GM11168 (cell line): ENCODE measurements around the gene CATSPERZ.

Source experiments
- in situ Hi-C: fragments of 300-500 bp; cut with MboI; formaldehyde crosslinking; loops from one replicate; pipeline ENCODE4 v1.12.0; 2022; ENCODE audit warnings: low sequenced_read_pairs; ENCODE audit not compliant: unreplicated experiment

Gene CATSPERZ

DNA sequence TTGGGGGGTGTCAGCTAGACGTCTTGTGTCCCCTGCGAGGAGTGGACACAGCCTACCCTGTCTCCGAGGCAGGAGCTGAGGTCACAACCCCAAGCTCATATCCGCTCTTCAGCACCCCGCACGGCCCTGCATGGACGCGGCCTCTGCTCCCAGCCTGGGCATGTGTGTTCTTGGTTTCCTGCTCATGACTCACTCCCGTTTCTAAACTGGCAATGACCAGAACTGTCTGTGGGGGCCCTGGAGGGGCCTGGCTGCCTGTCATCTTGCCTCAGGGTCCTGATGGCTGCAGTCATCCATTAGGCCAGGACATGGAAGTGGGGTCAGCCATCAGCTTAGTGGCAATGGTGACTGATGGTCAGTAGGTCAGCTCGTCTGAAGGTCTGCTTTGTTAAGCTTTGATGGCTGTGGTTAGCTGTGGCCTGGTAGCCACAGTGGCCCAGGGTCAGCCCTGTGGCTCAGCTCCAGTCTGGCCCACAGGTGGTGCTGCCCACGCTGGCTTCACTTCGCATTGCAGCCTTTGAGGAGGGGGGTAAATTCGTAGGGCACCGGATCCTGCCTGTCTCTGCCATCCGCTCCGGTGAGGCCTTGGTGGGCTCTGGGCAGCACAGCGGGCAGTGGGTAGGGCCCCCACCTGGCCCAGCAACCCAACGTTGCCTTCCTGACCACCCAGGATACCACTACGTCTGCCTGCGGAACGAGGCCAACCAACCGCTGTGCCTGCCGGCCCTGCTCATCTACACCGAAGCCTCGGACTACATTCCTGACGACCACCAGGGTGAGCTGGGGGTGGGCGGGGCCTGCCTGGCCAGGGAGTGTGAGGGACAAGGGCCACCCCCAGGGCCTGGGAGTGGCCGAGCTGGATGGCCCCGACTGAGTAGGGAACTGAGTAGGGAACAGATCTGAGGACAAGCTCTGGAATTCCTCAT lies 36.9 kb upstream of the CATSPERZ start:
- in situ Hi-C loops, result no loop called here

DNA sequence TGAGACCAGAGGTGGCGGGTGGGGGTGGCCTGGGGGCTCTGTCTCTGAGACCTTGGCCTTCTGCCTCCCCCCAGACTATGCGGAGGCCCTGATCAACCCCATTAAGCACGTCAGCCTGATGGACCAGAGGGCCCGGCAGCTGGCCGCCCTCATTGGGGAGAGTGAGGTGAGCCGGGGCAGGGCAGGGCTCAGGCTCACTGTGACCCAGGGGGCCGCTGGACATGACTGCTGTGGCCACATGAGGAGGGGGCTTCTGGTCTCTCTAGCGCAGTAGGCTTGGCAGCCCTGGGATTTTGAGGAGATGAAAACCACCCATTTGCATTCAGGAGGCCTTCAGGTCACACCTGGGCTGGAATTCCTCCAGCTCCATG lies 36.2 kb upstream of the CATSPERZ start:
- in situ Hi-C loops, result no loop called here

DNA sequence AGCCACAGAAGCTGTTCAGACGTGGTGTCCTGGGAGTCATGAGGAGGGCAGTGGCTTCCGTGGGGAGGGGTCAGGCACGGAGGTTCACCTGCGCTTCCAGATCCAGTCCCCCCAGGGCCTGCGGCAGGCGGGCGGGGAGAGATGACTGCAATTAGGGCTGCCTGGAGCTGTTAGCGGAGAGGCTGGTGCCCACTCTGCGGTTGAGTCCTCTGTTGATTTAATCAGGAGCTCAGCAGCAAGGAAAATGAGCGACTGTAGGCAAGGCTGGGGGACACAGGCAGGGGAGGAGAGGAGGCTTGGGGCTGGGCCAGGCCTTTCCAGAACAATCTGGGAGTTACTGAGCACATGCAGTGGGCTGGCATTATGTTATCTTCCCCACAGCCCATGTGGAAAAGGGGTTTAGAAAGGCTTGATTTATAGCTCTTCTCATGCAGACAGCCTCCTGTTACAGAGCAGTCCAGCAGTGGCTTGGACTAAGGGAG lies 35.7 kb upstream of the CATSPERZ start:
- in situ Hi-C loops, result no loop called here

DNA sequence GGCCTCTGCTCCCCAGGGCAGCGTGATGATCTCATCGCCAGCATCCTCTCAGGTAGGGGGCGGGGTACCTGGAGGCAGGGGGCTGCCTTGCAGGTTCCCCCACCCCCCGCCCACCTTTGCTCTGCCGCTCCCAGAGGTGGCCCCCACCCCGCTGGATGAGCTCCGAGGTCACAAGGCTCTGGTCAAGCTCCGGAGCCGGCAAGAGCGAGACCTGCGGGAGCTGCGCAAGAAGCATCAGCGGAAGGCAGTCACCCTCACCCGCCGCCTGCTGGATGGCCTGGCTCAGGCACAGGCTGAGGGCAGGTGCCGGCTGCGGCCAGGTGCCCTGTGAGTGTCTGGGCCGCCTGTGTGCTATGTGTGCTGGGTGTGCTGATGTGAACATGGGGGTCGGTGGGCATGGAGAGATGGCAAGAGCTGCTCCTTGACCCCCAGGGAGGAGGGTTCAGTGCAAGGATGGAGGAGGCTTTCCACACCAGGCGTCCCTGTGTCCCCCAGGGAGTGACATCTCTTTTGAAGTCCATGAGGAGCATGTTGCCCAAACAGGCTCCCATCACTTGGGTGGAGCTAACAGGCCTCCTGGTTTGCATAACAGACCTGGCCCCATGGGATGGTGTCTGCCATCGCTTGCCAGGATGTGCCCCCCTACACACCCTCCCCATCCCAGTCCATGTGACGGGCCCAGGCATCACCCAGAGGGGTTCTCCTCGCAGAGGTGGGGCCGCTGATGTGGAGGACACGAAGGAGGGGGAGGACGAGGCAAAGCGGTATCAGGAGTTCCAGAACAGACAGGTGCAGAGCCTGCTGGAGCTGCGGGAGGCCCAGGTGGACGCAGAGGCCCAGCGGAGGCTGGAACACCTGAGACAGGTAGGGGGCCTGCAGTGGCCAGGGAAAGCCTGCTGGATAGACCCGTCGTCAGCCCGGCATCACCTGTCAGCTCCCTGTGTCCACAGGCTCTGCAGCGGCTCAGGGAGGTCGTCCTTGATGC lies 34.7 kb upstream of the CATSPERZ start:
- in situ Hi-C loops, result no loop called here

DNA sequence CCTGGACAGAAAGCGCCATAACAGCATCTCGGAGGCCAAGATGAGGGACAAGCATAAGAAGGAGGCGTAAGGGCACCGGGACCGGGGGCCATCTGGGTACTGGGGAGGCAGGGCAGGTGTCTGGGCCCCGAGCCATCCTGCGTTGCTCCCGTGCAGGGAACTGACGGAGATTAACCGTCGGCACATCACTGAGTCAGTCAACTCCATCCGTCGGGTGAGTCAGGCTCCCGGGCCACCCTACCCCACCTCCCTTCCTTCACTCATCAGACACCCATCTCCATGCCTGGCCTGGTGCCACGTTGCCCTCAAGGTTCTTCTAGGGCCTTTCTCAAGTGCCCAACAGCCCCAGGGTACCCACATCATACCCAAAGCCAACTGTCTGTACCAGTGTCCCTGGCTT lies 33.8 kb upstream of the CATSPERZ start:
- in situ Hi-C loops, result no loop called here

DNA sequence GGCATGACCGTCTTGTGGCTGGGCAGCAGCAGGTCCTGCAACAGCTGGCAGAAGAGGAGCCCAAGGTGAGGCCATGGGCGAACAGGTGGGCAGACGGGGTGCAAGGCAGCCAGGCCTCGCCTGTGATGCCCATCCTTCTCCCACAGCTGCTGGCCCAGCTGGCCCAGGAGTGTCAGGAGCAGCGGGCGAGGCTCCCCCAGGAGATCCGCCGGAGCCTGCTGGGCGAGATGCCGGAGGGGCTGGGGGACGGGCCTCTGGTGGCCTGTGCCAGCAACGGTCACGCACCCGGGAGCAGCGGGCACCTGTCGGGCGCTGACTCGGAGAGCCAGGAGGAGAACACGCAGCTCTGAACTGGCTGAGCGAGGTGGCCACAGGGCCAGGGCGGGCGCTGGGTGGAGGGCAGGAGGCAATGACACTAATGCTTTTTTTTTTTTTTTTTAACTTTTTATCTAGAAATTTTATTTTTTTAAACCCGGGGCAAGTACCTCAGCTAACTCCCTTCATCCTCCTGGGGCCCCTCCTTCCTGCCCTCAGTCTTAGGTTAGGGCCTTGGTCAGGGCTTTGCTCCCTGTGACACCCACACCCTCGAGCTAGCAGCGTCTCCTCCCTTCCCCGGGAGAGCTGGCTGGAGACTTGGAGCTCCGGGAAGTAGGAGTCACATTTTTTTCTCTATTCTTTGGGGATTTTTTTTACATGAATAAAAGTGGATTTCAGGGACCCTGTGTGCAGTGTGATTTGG lies 32.8 kb upstream of the CATSPERZ start:
- in situ Hi-C loops, result no loop called here

DNA sequence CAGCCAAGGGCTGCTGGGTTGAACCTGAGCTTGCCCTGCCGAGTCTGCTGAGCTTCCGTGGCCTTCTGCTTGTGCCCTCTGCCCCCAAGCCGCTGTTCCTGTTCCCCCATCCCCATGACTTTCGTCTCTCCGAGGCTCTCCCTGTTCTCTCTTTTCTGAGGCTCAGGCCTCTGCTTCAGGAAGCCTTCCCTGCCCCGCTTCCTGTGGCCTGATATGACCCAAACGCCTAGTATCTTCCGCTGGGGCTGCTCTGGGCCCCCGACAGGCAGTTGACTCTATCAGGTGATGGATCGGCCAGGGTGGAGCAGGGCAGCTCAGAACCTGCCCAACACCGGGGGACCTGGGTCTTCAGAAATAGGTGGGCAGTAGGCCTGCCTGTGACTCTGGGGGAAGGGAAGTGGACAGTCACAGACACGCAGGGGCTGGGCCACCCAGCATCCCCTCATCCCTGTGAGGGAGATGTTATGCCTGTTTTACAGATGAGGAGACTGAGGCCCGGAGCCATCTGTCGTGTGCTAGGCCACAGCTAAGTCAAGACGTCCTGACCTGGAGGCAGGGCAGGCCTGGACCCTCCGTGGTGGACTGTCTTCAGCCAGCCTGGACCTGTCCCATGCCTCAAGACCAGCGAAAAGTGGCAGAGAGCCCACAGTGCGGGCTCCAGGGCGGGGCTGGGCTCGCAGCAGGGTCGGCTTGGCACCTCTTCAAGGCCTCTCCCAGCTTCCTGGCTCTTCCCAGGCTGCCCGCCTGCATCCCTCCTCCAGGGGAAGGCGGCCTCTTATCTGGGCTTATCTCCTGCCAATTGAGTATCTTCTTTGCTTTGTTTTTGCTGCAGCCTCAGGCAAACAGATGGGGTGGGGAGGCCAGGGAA lies 31.9 kb upstream of the CATSPERZ start:
- in situ Hi-C loops, result no loop called here

DNA sequence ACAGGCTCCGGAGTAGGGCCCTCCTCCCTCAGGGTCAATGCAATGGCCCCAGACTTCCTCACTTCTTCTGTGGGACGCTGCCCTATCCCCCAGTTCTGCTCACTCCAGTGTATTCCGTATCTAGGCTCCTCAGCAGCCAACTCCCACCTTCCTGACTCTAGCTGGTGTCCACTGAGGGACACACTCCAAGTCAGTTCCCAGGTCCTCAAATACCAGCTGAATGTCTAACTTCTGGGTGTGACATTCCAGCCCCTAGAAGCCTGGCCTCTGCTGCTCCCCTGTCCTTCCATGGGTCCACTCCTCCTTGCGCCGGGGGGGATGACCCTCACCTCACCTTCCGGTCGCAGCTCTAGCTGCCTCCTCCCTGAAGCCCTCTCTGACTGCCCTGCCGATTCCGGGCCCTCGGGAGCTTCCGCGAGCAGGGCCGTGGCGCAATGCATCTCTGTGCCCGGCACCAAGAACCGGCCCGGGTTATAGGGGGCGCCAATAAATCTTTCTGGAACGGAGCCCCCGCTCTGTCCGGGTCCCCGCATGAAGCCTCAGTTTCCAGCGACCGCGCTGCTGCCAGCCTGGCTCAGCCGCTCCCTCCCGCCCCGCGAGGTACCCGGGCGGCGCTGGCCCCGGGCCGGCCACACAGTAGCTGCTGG lies 31.1 kb upstream of the CATSPERZ start:
- in situ Hi-C loops, result no loop called here

DNA sequence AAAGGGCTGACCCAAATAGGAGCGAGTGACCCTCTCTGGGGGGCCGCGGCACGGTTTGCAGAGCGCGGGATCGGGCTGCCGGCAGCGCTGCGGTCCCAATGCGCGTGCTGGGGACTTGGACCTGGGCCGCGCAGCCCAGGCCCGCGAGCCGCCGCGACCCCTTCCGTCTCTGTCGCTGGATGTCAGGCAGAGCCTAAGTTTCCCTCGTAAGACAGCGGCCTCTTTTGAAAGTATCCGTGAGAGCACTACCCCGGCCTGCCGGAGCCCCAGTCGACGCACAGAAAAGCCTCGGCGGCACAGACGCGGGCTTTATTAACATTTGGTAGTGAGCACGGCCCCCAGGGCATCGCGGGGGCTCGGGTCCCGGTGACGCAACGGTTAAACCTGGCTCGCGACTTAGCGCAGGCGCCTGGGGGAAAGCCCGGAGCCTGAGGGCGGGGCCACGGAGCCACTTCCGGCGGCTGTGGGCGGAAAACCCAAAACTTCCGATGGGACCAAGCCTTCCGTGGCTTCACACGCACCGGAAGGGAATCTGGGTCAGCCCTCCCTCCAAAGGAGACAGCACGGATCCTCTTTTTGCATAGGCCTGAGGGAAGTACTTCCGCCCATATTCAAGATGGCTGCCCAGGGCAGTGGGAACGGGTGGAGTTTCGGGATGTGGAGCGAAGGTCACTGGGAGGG lies 30.5 kb upstream of the CATSPERZ start:
- in situ Hi-C loops, result no loop called here

DNA sequence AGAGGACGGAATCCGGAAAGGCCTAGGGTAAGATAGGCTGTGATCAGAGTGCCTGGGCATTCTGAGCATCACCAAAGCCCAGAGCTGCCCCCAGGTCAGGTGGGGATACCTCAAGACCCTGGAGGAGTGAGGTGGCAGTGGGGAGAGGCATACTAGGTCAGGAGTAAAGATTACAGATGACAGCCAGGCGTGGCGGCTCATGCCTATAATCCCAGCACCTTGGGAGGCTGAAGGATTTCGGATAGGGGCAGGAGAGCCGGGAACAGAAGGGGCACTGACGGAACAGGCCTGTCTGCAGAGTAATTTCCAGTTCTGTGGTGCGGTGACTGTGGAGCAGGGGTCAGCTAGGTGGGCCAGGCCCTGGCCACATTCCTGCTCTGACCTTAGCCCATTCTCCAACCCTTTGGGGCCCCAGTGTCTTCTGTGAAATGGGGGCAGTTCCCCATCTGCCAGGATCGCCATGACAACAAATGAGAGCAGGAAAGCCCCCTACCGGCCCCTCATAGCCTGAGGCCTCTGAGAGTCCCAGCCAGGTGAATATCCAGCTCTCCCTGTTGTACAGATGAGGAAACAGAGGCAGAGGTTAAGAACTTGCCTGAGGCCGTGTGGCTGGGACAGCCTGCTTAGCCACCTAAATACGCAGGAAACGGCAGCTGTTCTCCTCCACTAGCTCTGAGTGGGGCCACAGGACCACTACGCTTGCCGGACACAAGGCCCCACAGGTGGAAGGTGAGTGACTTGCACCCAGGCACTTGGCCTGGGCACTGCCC lies 24.9 kb upstream of the CATSPERZ start:
- in situ Hi-C loops, result no loop called here

DNA sequence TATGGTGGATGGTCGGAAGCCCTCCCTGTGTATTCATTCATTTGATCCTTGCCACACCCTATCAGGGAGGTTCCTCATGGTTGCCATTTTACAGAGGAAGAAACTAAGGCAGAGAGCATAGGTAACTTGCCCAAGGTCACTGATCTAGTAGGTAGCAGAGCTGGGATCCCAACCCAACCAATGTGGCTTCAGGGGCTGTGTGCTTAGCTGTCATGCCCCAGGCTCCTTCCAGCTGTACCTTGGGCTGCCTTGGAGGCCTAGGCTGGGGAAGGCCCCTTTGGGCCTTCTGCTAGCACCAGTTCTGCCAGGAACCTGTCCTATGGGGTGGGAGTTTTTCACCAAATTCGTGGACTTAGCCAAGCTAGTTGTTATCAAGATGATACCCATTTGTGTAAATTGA lies 24.3 kb upstream of the CATSPERZ start:
- in situ Hi-C loops, result no loop called here

DNA sequence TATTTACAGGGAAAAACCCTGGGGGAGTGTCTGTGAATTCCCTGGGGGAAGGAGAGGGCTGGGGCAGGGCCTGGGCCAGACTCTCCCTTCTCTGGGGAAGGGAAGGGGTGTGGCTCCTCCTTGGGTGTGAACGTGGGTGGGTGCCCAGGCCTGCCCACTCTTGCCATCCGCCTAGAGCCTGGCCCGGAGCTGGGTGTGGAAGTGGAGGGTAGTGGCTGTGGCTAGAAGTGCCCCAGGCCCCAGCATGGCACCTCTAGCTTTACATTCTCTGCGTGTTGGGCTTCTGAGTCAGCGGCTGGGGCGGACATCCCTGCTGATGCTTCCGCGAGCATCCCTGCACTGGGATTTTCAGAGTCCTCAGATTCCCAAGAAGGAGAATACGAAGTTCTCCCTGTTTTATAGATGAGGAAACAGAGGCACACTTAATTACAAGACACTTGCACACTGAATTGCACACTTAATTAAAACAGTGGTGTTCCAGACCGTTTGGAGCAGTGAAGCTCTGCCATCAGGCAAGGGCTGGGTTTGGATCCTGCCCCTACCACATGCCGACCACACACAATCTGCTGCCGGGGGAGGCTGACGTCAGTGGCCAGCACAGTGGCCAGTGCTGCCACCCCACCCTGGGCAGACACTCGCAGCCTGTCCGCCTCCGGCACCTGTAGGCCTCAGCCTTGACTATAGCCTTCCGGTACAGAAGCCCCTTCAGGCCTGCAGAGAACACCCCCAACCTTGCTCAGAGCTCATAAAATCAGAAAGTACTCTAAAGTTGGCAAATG lies 23.3 kb upstream of the CATSPERZ start:
- in situ Hi-C loops, result no loop called here

DNA sequence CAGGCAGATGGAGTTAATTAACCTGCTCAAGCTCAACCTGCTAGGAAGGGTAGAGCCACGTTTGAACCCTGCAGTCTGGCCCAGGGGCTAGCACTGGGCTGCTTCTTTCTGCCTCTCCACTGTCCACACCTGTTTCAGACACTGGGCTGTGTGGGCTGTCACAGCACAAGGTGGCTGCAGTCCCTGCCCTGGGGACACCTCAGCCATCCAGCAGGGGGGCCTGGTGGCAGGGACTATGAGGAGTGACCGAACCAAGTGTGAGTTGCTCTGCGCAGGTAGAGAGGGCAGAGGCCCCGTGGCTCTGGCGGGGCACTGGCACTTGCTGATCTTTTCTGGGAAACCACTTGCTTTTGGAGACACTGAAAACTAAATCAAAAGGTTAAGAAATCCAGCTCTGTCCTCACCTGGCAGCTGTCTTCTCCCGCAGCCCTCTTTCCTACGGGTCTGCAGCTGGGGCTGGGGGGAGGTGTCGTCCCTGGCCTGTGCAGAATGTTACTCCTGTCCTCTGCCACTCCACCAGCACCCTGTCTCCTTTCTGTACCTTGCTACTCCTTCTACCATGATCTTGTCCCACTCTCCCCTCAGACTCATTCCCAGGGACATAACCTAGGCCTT lies 21.5 kb upstream of the CATSPERZ start:
- in situ Hi-C loops, result no loop called here

DNA sequence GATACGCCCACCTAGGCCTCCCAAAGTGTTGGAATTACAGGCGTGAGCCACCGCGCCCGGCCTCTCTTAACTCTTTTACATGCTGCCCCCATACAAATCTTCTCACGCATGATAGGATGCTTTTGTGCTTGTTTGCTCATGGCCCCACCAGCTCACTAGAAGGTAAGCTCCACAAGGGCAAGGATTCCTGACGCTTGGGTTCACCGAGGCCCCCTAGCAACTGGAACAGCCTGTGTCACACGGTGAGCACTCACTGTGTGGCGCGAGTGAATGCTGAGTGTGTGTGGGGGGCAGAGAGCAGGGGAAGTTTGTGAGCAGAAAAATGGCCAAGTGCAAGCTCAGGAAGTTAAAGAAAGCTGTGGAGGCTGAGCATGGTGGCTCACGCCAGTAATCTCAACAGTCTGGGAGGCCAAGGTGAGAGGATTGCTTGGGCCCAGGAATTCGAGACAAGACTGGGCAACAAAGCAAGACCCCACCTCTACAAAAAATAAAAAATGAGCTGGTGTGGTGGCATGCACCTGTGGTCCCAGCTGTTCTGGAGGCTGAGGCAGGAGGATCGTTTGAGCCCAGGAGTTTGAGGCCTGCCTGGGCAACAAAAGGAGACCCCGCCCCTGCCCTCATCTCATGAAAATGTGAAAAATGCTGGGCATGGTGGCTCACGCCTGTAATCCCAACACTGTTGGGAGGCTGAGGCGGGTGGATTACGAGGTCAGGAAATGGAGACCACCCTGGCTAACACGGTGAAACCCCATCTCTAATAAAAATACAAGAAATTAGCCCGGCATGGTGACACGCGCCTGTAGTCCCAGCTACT lies 18.0 kb upstream of the CATSPERZ start:
- in situ Hi-C loops, result no loop called here

DNA sequence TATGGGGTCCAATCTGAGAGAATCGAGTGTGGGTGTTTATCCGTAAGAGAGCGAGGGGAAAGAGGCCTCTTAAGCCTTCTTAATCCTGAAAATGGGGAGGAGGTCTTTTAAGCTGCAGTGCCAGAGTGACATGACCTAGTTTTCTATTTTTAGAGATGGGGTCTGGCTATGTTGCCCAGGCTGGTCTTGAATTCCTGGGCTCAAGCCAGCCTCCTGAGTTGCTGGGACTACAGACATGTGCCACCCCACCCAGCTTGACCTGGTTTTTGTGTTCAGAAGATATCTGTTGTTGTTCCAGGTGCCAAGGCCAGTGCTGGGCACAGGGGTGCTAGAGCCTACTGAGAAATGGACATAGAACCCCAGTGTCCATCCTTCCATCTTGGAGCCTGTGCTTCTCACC lies 17.1 kb upstream of the CATSPERZ start:
- in situ Hi-C loops, result no loop called here
